Measurements from ENCODE around the gene CCNJL.

- no peak for TF ChIP-seq EZH2phosphoT487 (IDR thresholded peaks at IDR 0.05; ENCODE audit: low read depth, severe bottlenecking, unreplicated experiment)
- no peak for TF ChIP-seq EZH2 (IDR thresholded peaks at IDR 0.05; ENCODE audit: borderline replicate concordance)
- TF ChIP-seq, protein P1, sequence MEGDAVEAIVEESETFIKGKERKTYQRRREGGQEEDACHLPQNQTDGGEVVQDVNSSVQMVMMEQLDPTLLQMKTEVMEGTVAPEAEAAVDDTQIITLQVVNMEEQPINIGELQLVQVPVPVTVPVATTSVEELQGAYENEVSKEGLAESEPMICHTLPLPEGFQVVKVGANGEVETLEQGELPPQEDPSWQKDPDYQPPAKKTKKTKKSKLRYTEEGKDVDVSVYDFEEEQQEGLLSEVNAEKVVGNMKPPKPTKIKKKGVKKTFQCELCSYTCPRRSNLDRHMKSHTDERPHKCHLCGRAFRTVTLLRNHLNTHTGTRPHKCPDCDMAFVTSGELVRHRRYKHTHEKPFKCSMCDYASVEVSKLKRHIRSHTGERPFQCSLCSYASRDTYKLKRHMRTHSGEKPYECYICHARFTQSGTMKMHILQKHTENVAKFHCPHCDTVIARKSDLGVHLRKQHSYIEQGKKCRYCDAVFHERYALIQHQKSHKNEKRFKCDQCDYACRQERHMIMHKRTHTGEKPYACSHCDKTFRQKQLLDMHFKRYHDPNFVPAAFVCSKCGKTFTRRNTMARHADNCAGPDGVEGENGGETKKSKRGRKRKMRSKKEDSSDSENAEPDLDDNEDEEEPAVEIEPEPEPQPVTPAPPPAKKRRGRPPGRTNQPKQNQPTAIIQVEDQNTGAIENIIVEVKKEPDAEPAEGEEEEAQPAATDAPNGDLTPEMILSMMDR (IDR thresholded peaks at IDR 0.05; ENCODE audit: poor library complexity) = no peak
Observed at GRCh38 chr5:160305319-160305718, 7.0 kb downstream of the CCNJL start.

Measured in hepatocyte (in vitro differentiated cells).